Endodermal cell (in vitro differentiated cells): ENCODE measurements around the gene CAND1. TPM values are rescaled to one million over a fixed set of nuclear protein-coding genes. Genes with fewer than 3 reads are reported as not detected.

Experiments used
- DNase-seq: peaks from one replicate; pipeline ENCODE4 v3.0.0-alpha.2; 2017
- H3K27ac ChIP-seq: 2 replicates; pipeline ENCODE4 v1.5.1; 2013; ENCODE audit warnings: mild to moderate bottlenecking, low read depth, low read length, moderate library complexity
- H3K27me3 ChIP-seq: 2 replicates; pipeline ENCODE4 v1.6.1; 2013; ENCODE audit warnings: mild to moderate bottlenecking, low read length, moderate library complexity; ENCODE audit not compliant: insufficient read depth, control insufficient read depth, poor library complexity, severe bottlenecking
- H3K36me3 ChIP-seq: 2 replicates; pipeline ENCODE4 v1.7.0; 2013; ENCODE audit warnings: mild to moderate bottlenecking, low read length, moderate library complexity; ENCODE audit not compliant: control insufficient read depth, insufficient read depth
- H3K4me1 ChIP-seq: one replicate; pipeline ENCODE4 v1.7.0; 2013; ENCODE audit warnings: low read length; ENCODE audit not compliant: control insufficient read depth, insufficient read depth
- H3K4me3 ChIP-seq: 2 replicates; pipeline ENCODE4 v1.5.1; 2013; ENCODE audit warnings: mild to moderate bottlenecking, low read length, moderate library complexity
- H3K9ac ChIP-seq: 2 replicates; pipeline ENCODE4 v1.6.1; 2013; ENCODE audit warnings: mild to moderate bottlenecking, low read length, moderate library complexity; ENCODE audit not compliant: poor library complexity, severe bottlenecking; ENCODE audit errors: extremely low read depth
- H3K9me3 ChIP-seq: 2 replicates; pipeline ENCODE4 v1.6.1; 2013; ENCODE audit warnings: mild to moderate bottlenecking, low read length, moderate library complexity; ENCODE audit not compliant: control insufficient read depth
- H3K27ac Mint-ChIP-seq: 2 replicates; pipeline ENCODE4 v1.8.0; 2020; ENCODE audit warnings: mixed read lengths
- H3K27me3 Mint-ChIP-seq: 2 replicates; pipeline ENCODE4 v1.8.0; 2021; ENCODE audit warnings: mild to moderate bottlenecking, mixed read lengths; ENCODE audit not compliant: insufficient read depth
- H3K36me3 Mint-ChIP-seq: 2 replicates; pipeline ENCODE4 v1.8.0; 2020; ENCODE audit warnings: low read depth, mixed read lengths
- H3K4me1 Mint-ChIP-seq: 2 replicates; pipeline ENCODE4 v1.8.0; 2020; ENCODE audit warnings: mixed read lengths
- H3K4me3 Mint-ChIP-seq: 2 replicates; pipeline ENCODE4 v1.8.0; 2020; ENCODE audit warnings: mild to moderate bottlenecking, moderate library complexity, mixed read lengths
- H3K9me3 Mint-ChIP-seq: 2 replicates; pipeline ENCODE4 v1.8.0; 2020; ENCODE audit warnings: mild to moderate bottlenecking, mixed read lengths
- CTCF ChIP-seq: fragments of 200-600 bp; sonication (generic); conservative IDR thresholded peaks from 2 replicates; pipeline ENCODE4 v1.5.0; 2021; ENCODE audit warnings: antibody characterized with exemption, mild to moderate bottlenecking
- WGBS, 2 experiments: methylation state at CpG; one replicate each; pipeline versions ENCODE4 v1.1.5 to v1.1.7; 2013; ENCODE audit warnings: missing lambda C conversion rate in 2 of 2, mixed read lengths in 1 of 2; ENCODE audit not compliant: insufficient coverage in 1 of 2, insufficient read length in 1 of 2; 5-methylcytosine and 5-hydroxymethylcytosine counted together
- total RNA-seq, 2 donors: library from RNA; stranded (reverse); fragmentation: NEBNext Ultra II Directional in 1 of 2; extraction: Animal tissue kit (Norgen Biotek cat#: 25700) in 1 of 2; gene quantifications; 2 replicates in 1 of 2; 3 replicates in 1 of 2; pipeline ENCODE4 v1.2.1, GENCODE V29; 2021

Gene CAND1
- total RNA-seq, 2 donors from 2014 or later: 207 to 259 TPM

- Histone ChIP-seq H3K36me3 (no peaks in the 10 kb centered on the region), H3K27me3 (no peaks in the 10 kb centered on the region), H3K9me3 (no peaks in the 10 kb centered on the region), H3K4me1 (no peaks in the 10 kb centered on the region), H3K9ac (no peak overlapping the region), H3K27ac (no peak overlapping the region), H3K4me3 (no peak overlapping the region)
- WGBS, 2 experiments: 88 to 90% methylated on average over 5 of the region's 5 CpGs
- DNase-seq: no peak
- H3K27ac Mint-ChIP-seq: no peak overlapping the region
- H3K36me3 Mint-ChIP-seq: no peaks in the 10 kb centered on the region
- no peak overlapping the region for H3K4me3 Mint-ChIP-seq
- peaks cover 3% of the 10 kb centered on the region for H3K27me3 Mint-ChIP-seq
- H3K9me3 Mint-ChIP-seq: no peaks in the 10 kb centered on the region
- no peak for TF ChIP-seq CTCF
- peaks cover 5% of the 10 kb centered on the region for H3K4me1 Mint-ChIP-seq
Measured at GRCh38 chr12:67263471-67263870, 5.7 kb upstream of the CAND1 start.

GRCh38 chr12:67268335-67268895, 743 bp upstream of the CAND1 start:
- Mint-ChIP-seq H3K9me3 (no peaks in the 10 kb centered on the region), H3K36me3 (peaks cover 3% of the 10 kb centered on the region), H3K4me1 (peaks cover 19% of the 10 kb centered on the region), H3K27me3 (peaks cover 3% of the 10 kb centered on the region), H3K4me3 (peak overlapping the region; percentile 84), H3K27ac (peak overlapping the region; percentile 99)
- H3K36me3 ChIP-seq: no peaks in the 10 kb centered on the region
- H3K27me3 ChIP-seq: no peaks in the 10 kb centered on the region
- 9 to 12% methylated on average over 18 to 19 of the region's 19 CpGs for WGBS, 2 experiments
- peak overlapping the region; percentile 94 for H3K4me3 ChIP-seq
- no peaks in the 10 kb centered on the region for H3K9me3 ChIP-seq
- no peak for TF ChIP-seq CTCF
- H3K4me1 ChIP-seq: no peaks in the 10 kb centered on the region
- peak overlapping the region; percentile 79 for H3K9ac ChIP-seq
- DNase-seq: peak; percentile 98
- peak overlapping the region; percentile 98 for H3K27ac ChIP-seq

- Mint-ChIP-seq H3K4me3 (peak overlapping the region; percentile 84), H3K4me1 (peaks cover 29% of the 10 kb centered on the region), H3K27me3 (peaks cover under 1% of the 10 kb centered on the region), H3K27ac (peak overlapping the region; percentile 99), H3K9me3 (no peaks in the 10 kb centered on the region), H3K36me3 (peaks cover 5% of the 10 kb centered on the region)
- peak; percentile 94 for DNase-seq
- Histone ChIP-seq H3K9ac (peak overlapping the region; percentile 79), H3K36me3 (peaks cover 6% of the 10 kb centered on the region), H3K9me3 (no peaks in the 10 kb centered on the region), H3K4me3 (peak overlapping the region; percentile 94), H3K27ac (peak overlapping the region; percentile 98), H3K4me1 (peaks cover 11% of the 10 kb centered on the region), H3K27me3 (no peaks in the 10 kb centered on the region)
- 0% methylated on average over 16 to 61 of the region's 61 CpGs for WGBS, 2 experiments
- peak; percentile 38 for TF ChIP-seq CTCF
Measured at GRCh38 chr12:67269633-67270573, 745 bp downstream of the CAND1 start.
